PC-9 (cell line): Measurements from ENCODE around the gene DYNLL2. TPM values are rescaled to one million over a fixed set of nuclear protein-coding genes. Genes with fewer than 3 reads are reported as not detected.

Source experiments
- BruUV-seq: library from RNA; stranded (reverse); fragments of 400-500 nt; replicated peaks from 2 replicates; lab custom pipeline; 2021; lab: Mats Ljungman, UMichigan
- CTCF ChIA-PET: fragments of 300-600 bp; sonication (Branson Sonifier 250); formaldehyde crosslinking; loops from one replicate; lab custom pipeline; 2022; ENCODE audit warnings: antibody characterized with exemption; lab: Charles Lee
- POLR2A ChIA-PET: fragments of 300-600 bp; sonication (Branson Sonifier 250); formaldehyde crosslinking; loops from one replicate; lab custom pipeline; 2022; ENCODE audit warnings: antibody characterized with exemption; ENCODE audit not compliant: unreplicated experiment; lab: Charles Lee
- DNase-seq, 2 experiments: peaks; one replicate each; pipeline versions ENCODE4 v3.0.0 to v3.0.0-alpha.2; 2015 to 2022; ENCODE audit warnings: mixed read lengths in 1 of 2
- H2AFZ ChIP-seq: fragments of 200-600 bp; sonication (generic); 2 replicates; pipeline ENCODE4 v1.8.1; 2017; ENCODE audit warnings: antibody characterized with exemption
- H3F3A ChIP-seq: fragments of 200-600 bp; sonication (generic); 2 replicates; pipeline ENCODE4 v1.8.1; 2017; ENCODE audit warnings: antibody characterized with exemption, mild to moderate bottlenecking, low read depth; ENCODE audit not compliant: insufficient read depth
- H3K27ac ChIP-seq: fragments of 200-600 bp; sonication (generic); 2 replicates; pipeline ENCODE4 v1.6.1; 2016; ENCODE audit warnings: mixed run types
- H3K27me3 ChIP-seq: fragments of 200-600 bp; sonication (generic); 2 replicates; pipeline ENCODE4 v1.6.1; 2016; ENCODE audit warnings: low read depth, mixed run types; ENCODE audit not compliant: insufficient read depth
- H3K36me3 ChIP-seq: fragments of 200-600 bp; sonication (generic); 2 replicates; pipeline ENCODE4 v1.6.1; 2016; ENCODE audit warnings: low read depth, mixed run types
- H3K4me1 ChIP-seq: fragments of 200-600 bp; sonication (generic); replicated peaks from 2 replicates; pipeline ENCODE4 v1.6.1; 2016; ENCODE audit warnings: mixed run types; ENCODE audit not compliant: insufficient read depth
- H3K4me2 ChIP-seq: fragments of 200-600 bp; sonication (generic); 2 replicates; pipeline ENCODE4 v1.6.1; 2017; ENCODE audit warnings: mixed run types
- H3K4me3 ChIP-seq: fragments of 200-600 bp; sonication (generic); 2 replicates; pipeline ENCODE4 v1.6.1; 2016; ENCODE audit warnings: mixed run types
- H3K79me2 ChIP-seq: fragments of 200-600 bp; sonication (generic); 2 replicates; pipeline ENCODE4 v1.6.1; 2017; ENCODE audit warnings: low read depth, mixed run types
- H3K9me2 ChIP-seq: fragments of 200-600 bp; sonication (generic); 2 replicates; pipeline ENCODE4 v1.8.1; 2017; ENCODE audit warnings: mild to moderate bottlenecking; ENCODE audit not compliant: insufficient read depth
- H3K9me3 ChIP-seq: fragments of 200-600 bp; sonication (generic); 2 replicates; pipeline ENCODE4 v1.8.1; 2016; ENCODE audit warnings: low read depth; ENCODE audit not compliant: insufficient read depth
- H4K20me1 ChIP-seq: fragments of 200-600 bp; sonication (generic); 2 replicates; pipeline ENCODE4 v1.8.1; 2017; ENCODE audit not compliant: insufficient read depth
- EZH2 ChIP-seq: fragments of 200-600 bp; sonication (generic); IDR thresholded peaks from 2 replicates; pipeline ENCODE4 v1.8.0; 2017; ENCODE audit warnings: antibody characterized with exemption, low read depth
- intact Hi-C: fragments of 100-400 bp; cut with micrococcal nuclease; formaldehyde crosslinking; loops from one replicate; pipeline ENCODE4 v1.10.0; 2022; ENCODE audit not compliant: unreplicated experiment
- total RNA-seq: library from RNA; stranded (reverse); gene quantifications from 2 replicates; pipeline ENCODE4 v1.2.3, GENCODE V29; 2021
- TF ChIP-seq, protein P1 (sequence below): fragments of 200-600 bp; sonication (generic); conservative IDR thresholded peaks from 2 replicates; pipeline ENCODE4 v1.6.1; 2017; ENCODE audit warnings: mixed run types, antibody characterized with exemption, mild to moderate bottlenecking, moderate library complexity

DYNLL2 gene
- total RNA-seq, 1 experiment from 2014 or later: 36.2 TPM

DNA sequence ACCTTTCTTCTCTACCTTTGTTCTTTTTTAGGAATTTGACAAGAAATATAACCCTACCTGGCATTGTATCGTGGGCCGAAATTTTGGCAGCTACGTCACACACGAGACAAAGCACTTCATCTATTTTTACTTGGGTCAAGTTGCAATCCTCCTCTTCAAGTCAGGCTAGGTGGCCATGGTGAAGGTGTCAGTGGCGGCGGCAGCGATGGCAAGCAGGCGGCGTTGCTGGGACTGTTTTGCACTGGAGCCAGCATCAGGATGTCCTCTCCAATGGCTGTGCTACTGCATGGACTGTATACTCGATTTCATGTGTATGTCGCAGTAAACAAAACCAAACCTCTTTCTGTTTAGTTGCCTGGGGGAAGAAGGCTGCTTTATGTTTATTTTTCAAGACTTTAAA is 5.9 kb downstream of the DYNLL2 start:
- CTCF ChIA-PET: no interaction called here
- BruUV-seq: no TSS peak
- H3K36me3 ChIP-seq: peaks cover 57% of the 10 kb centered on the region

GRCh38 chr17:58091024-58091567 is 7.9 kb downstream of the DYNLL2 start:
- intact Hi-C loops: no loop called here
- peaks cover 67% of the 10 kb centered on the region for H4K20me1 ChIP-seq
- no peak for TF ChIP-seq EZH2
- TF ChIP-seq, protein P1, sequence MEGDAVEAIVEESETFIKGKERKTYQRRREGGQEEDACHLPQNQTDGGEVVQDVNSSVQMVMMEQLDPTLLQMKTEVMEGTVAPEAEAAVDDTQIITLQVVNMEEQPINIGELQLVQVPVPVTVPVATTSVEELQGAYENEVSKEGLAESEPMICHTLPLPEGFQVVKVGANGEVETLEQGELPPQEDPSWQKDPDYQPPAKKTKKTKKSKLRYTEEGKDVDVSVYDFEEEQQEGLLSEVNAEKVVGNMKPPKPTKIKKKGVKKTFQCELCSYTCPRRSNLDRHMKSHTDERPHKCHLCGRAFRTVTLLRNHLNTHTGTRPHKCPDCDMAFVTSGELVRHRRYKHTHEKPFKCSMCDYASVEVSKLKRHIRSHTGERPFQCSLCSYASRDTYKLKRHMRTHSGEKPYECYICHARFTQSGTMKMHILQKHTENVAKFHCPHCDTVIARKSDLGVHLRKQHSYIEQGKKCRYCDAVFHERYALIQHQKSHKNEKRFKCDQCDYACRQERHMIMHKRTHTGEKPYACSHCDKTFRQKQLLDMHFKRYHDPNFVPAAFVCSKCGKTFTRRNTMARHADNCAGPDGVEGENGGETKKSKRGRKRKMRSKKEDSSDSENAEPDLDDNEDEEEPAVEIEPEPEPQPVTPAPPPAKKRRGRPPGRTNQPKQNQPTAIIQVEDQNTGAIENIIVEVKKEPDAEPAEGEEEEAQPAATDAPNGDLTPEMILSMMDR: no peak
- no peak overlapping the region for H3K27ac ChIP-seq
- H2AFZ ChIP-seq: no peak overlapping the region
- no peaks in the 10 kb centered on the region for H3K9me2 ChIP-seq
- no peak for DNase-seq
- BruUV-seq: no TSS peak
- no peaks in the 10 kb centered on the region for H3K27me3 ChIP-seq
- H3K36me3 ChIP-seq: peaks cover 48% of the 10 kb centered on the region
- H3K4me3 ChIP-seq: no peak overlapping the region
- peaks cover 38% of the 10 kb centered on the region for H3K79me2 ChIP-seq
- ChIA-PET CTCF (no interaction called here), POLR2A (interaction anchor here (0.5 kb wide), 1 partner anchor 15 kb away, joined by 10 read pairs; no protein-coding TSS in a partner anchor)
- no peak overlapping the region for H3K4me2 ChIP-seq
- no peaks in the 10 kb centered on the region for H3K4me1 ChIP-seq
- H3F3A ChIP-seq: peaks cover 14% of the 10 kb centered on the region; the same call in 1 of the 2 replicates
- H3K9me3 ChIP-seq: no peaks in the 10 kb centered on the region

More for the DNA sequence above, 5.9 kb downstream of the DYNLL2 start:
- DNase-seq: no peak
- intact Hi-C loops: loop anchor here (10.0 kb wide), 1 partner anchor 234 kb away; the partner anchor contains the start of gene MRPS23
- peaks cover 8% of the 10 kb centered on the region; the same call in 1 of the 2 replicates for H3F3A ChIP-seq
- no peak overlapping the region for H2AFZ ChIP-seq
- no peak overlapping the region for H3K4me3 ChIP-seq
- POLR2A ChIA-PET: no interaction called here
- no peak overlapping the region for H3K4me2 ChIP-seq
- H3K9me3 ChIP-seq: no peaks in the 10 kb centered on the region
- H3K27me3 ChIP-seq: no peaks in the 10 kb centered on the region
- H3K27ac ChIP-seq: no peak overlapping the region
- TF ChIP-seq, protein P1: no peak
- TF ChIP-seq EZH2: no peak
- H3K4me1 ChIP-seq: peaks cover 12% of the 10 kb centered on the region; the same call in 1 of the 2 replicates
- H3K9me2 ChIP-seq: no peaks in the 10 kb centered on the region
- H3K79me2 ChIP-seq: peaks cover 58% of the 10 kb centered on the region
- peaks cover 78% of the 10 kb centered on the region for H4K20me1 ChIP-seq

GRCh38 chr17:58092101-58092796 is 9.0 kb downstream of the DYNLL2 start:
- no peak overlapping the region for H3K27ac ChIP-seq
- no peaks in the 10 kb centered on the region for H3K9me3 ChIP-seq
- peaks cover 55% of the 10 kb centered on the region for H4K20me1 ChIP-seq
- H3K27me3 ChIP-seq: no peaks in the 10 kb centered on the region
- CTCF ChIA-PET: no interaction called here
- H3K36me3 ChIP-seq: peaks cover 36% of the 10 kb centered on the region
- no peak for DNase-seq
- no TSS peak for BruUV-seq
- TF ChIP-seq, protein P1: no peak
- TF ChIP-seq EZH2: no peak
- H3K79me2 ChIP-seq: peaks cover 26% of the 10 kb centered on the region
- POLR2A ChIA-PET: interaction anchor here (0.6 kb wide), 1 partner anchor 848 kb away, joined by 4 read pairs; no protein-coding TSS in a partner anchor
- peaks cover 18% of the 10 kb centered on the region; the same call in 1 of the 2 replicates for H3F3A ChIP-seq
- no peaks in the 10 kb centered on the region for H3K9me2 ChIP-seq
- H3K4me1 ChIP-seq: no peaks in the 10 kb centered on the region
- no peak overlapping the region for H3K4me2 ChIP-seq
- no peak overlapping the region for H3K4me3 ChIP-seq
- no peak overlapping the region for H2AFZ ChIP-seq
- intact Hi-C loops: no loop called here
